IMR-90 (cell line): ENCODE results near the gene CDC37L1. TPM values are rescaled to one million over a fixed set of nuclear protein-coding genes. Genes with fewer than 3 reads are reported as not detected.
A peak's percentile ranks its signal among the peaks of the same experiment; 100 is the strongest.

ENCODE experiments used
- ATAC-seq: fragments of 200-7000 bp; cut with Tn5 transposase; 2 replicates; pipeline ENCODE4 v1.9.1; 2020; ENCODE audit warnings: low read depth, mild to moderate bottlenecking, moderate library complexity
- BruUV-seq: library from RNA; stranded (reverse); fragments of 400-500 nt; replicated peaks from 2 replicates; lab custom pipeline; 2021; lab: Mats Ljungman, UMichigan
- CTCF ChIA-PET: fragments of 300-600 bp; formaldehyde crosslinking; extraction: SDS; loops from one replicate; lab custom pipeline; 2021; ENCODE audit warnings: antibody characterized with exemption; lab: Yijun Ruan, JAX
- POLR2A ChIA-PET: fragments of 300-600 bp; sonication (Branson Sonifier 250); formaldehyde crosslinking; loops from one replicate; lab custom pipeline; 2022; ENCODE audit warnings: antibody characterized with exemption; ENCODE audit not compliant: unreplicated experiment; lab: Charles Lee
- DNase-seq: peaks from one replicate; pipeline ENCODE4 v3.0.0; 2013
- H2AFZ ChIP-seq: replicated peaks from 2 replicates; pipeline ENCODE3; 2013; ENCODE audit warnings: low read length, mild to moderate bottlenecking; ENCODE audit not compliant: poor library complexity
- H2AK5ac ChIP-seq: 2 replicates; pipeline ENCODE4 v1.6.1; 2013; ENCODE audit warnings: low read depth, low read length, inconsistent platforms
- H2AK9ac ChIP-seq: replicated peaks from 2 replicates; pipeline ENCODE3; 2013; ENCODE audit warnings: mild to moderate bottlenecking, low read depth, low read length, moderate library complexity; ENCODE audit not compliant: poor library complexity
- H2BK120ac ChIP-seq: 2 replicates; pipeline ENCODE4 v1.6.1; 2013; ENCODE audit warnings: low read depth, low read length, inconsistent platforms
- H2BK15ac ChIP-seq: 3 replicates; pipeline ENCODE4 v1.6.1; 2013; ENCODE audit warnings: low read depth, low read length, inconsistent platforms
- H2BK20ac ChIP-seq: 2 replicates; pipeline ENCODE4 v1.6.1; 2013; ENCODE audit warnings: low read depth, mild to moderate bottlenecking, inconsistent platforms, low read length, moderate library complexity
- H2BK5ac ChIP-seq: 2 replicates; pipeline ENCODE4 v1.6.1; 2013; ENCODE audit warnings: mild to moderate bottlenecking, low read depth, low read length, inconsistent platforms; ENCODE audit not compliant: poor library complexity, severe bottlenecking
- H3K14ac ChIP-seq: replicated peaks from 2 replicates; pipeline ENCODE4 v1.6.1; 2013; ENCODE audit warnings: low read depth, low read length, inconsistent platforms
- H3K18ac ChIP-seq: 2 replicates; pipeline ENCODE4 v1.6.1; 2013; ENCODE audit warnings: low read depth, low read length, control low read depth
- H3K23ac ChIP-seq: 2 replicates; pipeline ENCODE4 v1.6.1; 2013; ENCODE audit warnings: low read depth, low read length, inconsistent platforms
- H3K27ac ChIP-seq: 2 replicates; pipeline ENCODE4 v1.5.1; 2013; ENCODE audit warnings: mild to moderate bottlenecking, control low read depth, low read length; ENCODE audit not compliant: insufficient read depth
- H3K27me3 ChIP-seq: 2 replicates; pipeline ENCODE4 v1.6.1; 2013; ENCODE audit warnings: low read length; ENCODE audit not compliant: control insufficient read depth, insufficient read depth
- H3K36me3 ChIP-seq: 2 replicates; pipeline ENCODE4 v1.6.1; 2013; ENCODE audit warnings: low read length, mixed read lengths; ENCODE audit not compliant: control insufficient read depth, insufficient read depth
- H3K4ac ChIP-seq: 2 replicates; pipeline ENCODE4 v1.6.1; 2013; ENCODE audit warnings: low read depth, low read length, inconsistent platforms
- H3K4me1 ChIP-seq: 2 replicates; pipeline ENCODE4 v1.6.1; 2013; ENCODE audit warnings: low read length, mixed read lengths; ENCODE audit not compliant: control insufficient read depth, insufficient read depth
- H3K4me2 ChIP-seq: 2 replicates; pipeline ENCODE4 v1.6.1; 2013; ENCODE audit warnings: low read depth, mild to moderate bottlenecking, control low read depth, low read length, moderate library complexity
- H3K4me3 ChIP-seq: 2 replicates; pipeline ENCODE4 v1.5.1; 2013; ENCODE audit warnings: low read depth, mild to moderate bottlenecking, control low read depth, low read length, moderate library complexity; ENCODE audit not compliant: insufficient read depth
- H3K56ac ChIP-seq: 2 replicates; pipeline ENCODE4 v1.6.1; 2013; ENCODE audit warnings: low read length, inconsistent platforms; ENCODE audit not compliant: insufficient read depth; ENCODE audit errors: extremely low read depth
- H3K79me1 ChIP-seq, 2 experiments: 2 replicates each; pipeline ENCODE4 v1.6.1; 2013; ENCODE audit warnings: low read length in 2 of 2, inconsistent platforms in 1 of 2, low read depth in 1 of 2
- H3K9ac ChIP-seq: 2 replicates; pipeline ENCODE4 v1.6.1; 2013; ENCODE audit warnings: low read depth, low read length, control low read depth
- H3K9me1 ChIP-seq: 2 replicates; pipeline ENCODE4 v1.6.1; 2013; ENCODE audit warnings: low read length, inconsistent platforms; ENCODE audit not compliant: insufficient read depth
- H3K9me3 ChIP-seq: 2 replicates; pipeline ENCODE4 v1.6.1; 2013; ENCODE audit warnings: low read length; ENCODE audit not compliant: control insufficient read depth, insufficient read depth
- H4K20me1 ChIP-seq: 2 replicates; pipeline ENCODE4 v1.6.1; 2013; ENCODE audit warnings: low read length, inconsistent platforms; ENCODE audit not compliant: insufficient read depth
- H4K5ac ChIP-seq: 2 replicates; pipeline ENCODE4 v1.6.1; 2013; ENCODE audit warnings: mild to moderate bottlenecking, low read depth, low read length, control low read depth
- H4K8ac ChIP-seq, 2 experiments: 2 replicates each; pipeline ENCODE4 v1.6.1; 2013; ENCODE audit warnings: low read depth in 2 of 2, low read length in 2 of 2, control low read depth in 1 of 2, inconsistent platforms in 1 of 2
- H4K91ac ChIP-seq: 2 replicates; pipeline ENCODE4 v1.6.1; 2013; ENCODE audit warnings: low read depth, low read length, inconsistent platforms; ENCODE audit not compliant: insufficient read depth
- BHLHE40 ChIP-seq: fragments of 150-350 bp; IDR thresholded peaks from 2 replicates; pipeline ENCODE4 v1.6.1; 2016; ENCODE audit warnings: mild to moderate bottlenecking, low read depth, low read length
- CEBPB ChIP-seq: IDR thresholded peaks from 2 replicates; pipeline ENCODE4 v1.6.1; 2012; ENCODE audit warnings: low read depth, low read length, improper control_type of control experiment
- CHD1 ChIP-seq: IDR thresholded peaks from 2 replicates; pipeline ENCODE4 v1.6.1; 2012; ENCODE audit warnings: low read depth, low read length, improper control_type of control experiment
- FOS ChIP-seq: fragments of 150-350 bp; IDR thresholded peaks from 2 replicates; pipeline ENCODE4 v1.6.1; 2016; ENCODE audit warnings: low read depth, low read length
- MAZ ChIP-seq: IDR thresholded peaks from 2 replicates; pipeline ENCODE4 v1.6.1; 2012; ENCODE audit warnings: low read depth, mild to moderate bottlenecking, low read length, improper control_type of control experiment, moderate library complexity, borderline replicate concordance
- MXI1 ChIP-seq: IDR thresholded peaks from 2 replicates; pipeline ENCODE4 v1.6.1; 2012; ENCODE audit warnings: low read depth, mild to moderate bottlenecking, low read length, moderate library complexity, borderline replicate concordance
- RAD21 ChIP-seq: IDR thresholded peaks from 2 replicates; pipeline ENCODE4 v1.6.1; 2012; ENCODE audit warnings: low read length, improper control_type of control experiment
- RFX5 ChIP-seq: IDR thresholded peaks from 2 replicates; pipeline ENCODE4 v1.8.0; 2012; ENCODE audit warnings: low read depth, mild to moderate bottlenecking, low read length, moderate library complexity
- WGBS, 2 experiments: methylation state at CpG; one replicate each; pipeline versions ENCODE4 v1.1.5 to v1.1.7; 2013; ENCODE audit warnings: missing lambda C conversion rate in 2 of 2; ENCODE audit not compliant: insufficient read length in 1 of 2; ENCODE audit errors: extremely low coverage in 2 of 2; 5-methylcytosine and 5-hydroxymethylcytosine counted together
- dilution Hi-C: fragments of 300-500 bp; cut with HindIII; formaldehyde crosslinking; loops from one replicate; pipeline ENCODE4 v1.14.3; 2018; ENCODE audit warnings: low sequenced_read_pairs; ENCODE audit not compliant: unreplicated experiment
- in situ Hi-C: fragments of 300-500 bp; cut with MboI; formaldehyde crosslinking; loops from 3 replicates; pipeline ENCODE4 v1.14.3; 2019; ENCODE audit warnings: low sequenced_read_pairs, inconsistent platforms, mixed read lengths
- intact Hi-C: fragments of 100-400 bp; cut with micrococcal nuclease; formaldehyde crosslinking; loops from 2 replicates; pipeline ENCODE4 v1.10.0; 2022
- polyA plus RNA-seq, 3 experiments: library from polyadenylated mRNA; depleted of rRNA; stranded (reverse); fragments of >200 nt; gene quantifications; 2 replicates each; pipeline ENCODE4 v1.2.3, GENCODE V29; 2012; ENCODE audit warnings: low replicate concordance in 1 of 3
- total RNA-seq: library from RNA; depleted of rRNA; stranded (reverse); fragments of >200 nt; gene quantifications from 2 replicates; pipeline ENCODE4 v1.2.3, GENCODE V29; 2012
- TF ChIP-seq, protein P1 (sequence below): fragments of 150-350 bp; IDR thresholded peaks from 2 replicates; pipeline ENCODE4 v1.6.1; 2016; ENCODE audit warnings: low read depth, mild to moderate bottlenecking, low read length, moderate library complexity, borderline replicate concordance
- TF ChIP-seq, protein P2 (sequence below): fragments of 150-350 bp; IDR thresholded peaks from 2 replicates; pipeline ENCODE4 v1.6.1; 2017; ENCODE audit warnings: mild to moderate bottlenecking, antibody characterized with exemption, low read length, low read depth

CDC37L1 gene
- total and polyA plus RNA-seq, 2 of the 4 experiments (the other 2 are of a cell fraction) = 6.6 to 7.3 TPM

DNA sequence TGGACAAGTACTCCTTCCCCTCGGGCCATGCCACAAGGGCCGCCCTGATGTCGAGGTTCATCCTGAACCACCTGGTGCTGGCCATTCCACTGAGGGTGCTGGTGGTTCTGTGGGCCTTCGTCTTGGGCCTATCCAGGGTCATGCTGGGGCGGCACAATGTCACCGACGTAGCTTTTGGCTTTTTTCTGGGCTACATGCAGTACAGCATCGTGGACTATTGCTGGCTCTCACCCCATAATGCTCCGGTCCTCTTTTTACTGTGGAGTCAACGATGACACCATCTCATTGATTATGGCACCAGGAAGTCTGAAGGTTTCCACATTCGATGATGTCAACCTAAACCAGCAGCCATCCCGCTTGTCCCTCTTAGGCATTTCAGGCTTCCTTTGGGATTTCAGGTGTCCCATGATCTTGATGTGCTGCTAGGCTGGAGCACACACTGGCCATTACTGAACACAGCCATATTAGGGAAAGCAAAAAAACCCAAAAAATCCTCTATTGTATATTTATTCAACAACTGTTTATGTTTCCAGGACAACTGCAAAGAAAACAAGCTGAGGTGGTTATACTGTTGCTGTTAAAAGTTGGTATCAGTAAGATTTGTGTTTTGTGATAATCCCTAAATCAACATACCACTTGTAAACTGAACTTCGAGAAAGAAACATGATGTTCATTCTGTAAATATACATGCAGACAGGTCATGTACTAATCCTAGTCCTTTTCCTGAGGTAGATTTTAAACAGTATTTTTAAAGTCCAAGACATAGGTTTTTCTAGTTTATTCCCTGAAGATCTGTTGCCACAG is 16.2 kb upstream of the CDC37L1 start (continued):
- TF ChIP-seq CHD1 = no peak
- no peak for TF ChIP-seq MXI1

DNA sequence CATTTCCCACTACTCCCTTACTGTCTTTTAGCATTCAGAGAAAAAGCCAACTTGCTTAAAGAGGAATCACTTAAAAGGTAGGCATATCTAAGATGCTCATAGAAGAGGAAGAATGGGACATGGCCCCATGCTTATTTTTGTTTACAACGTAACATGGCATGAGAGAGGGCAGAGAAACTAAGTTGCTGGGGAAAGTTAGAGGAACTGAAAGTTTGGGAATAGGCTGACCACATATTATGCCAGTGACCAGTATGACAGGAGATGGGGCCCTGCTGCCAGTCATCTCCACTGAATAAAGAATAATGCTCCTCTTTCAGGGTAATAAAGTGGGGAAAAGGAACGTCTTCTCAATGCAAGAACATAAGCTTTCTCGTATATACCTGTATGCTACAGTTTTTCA is 15.4 kb upstream of the CDC37L1 start:
- no peak overlapping the region for H3K23ac ChIP-seq
- H3K9me1 ChIP-seq = peaks cover 8% of the 10 kb centered on the region
- H2BK15ac ChIP-seq = no peak overlapping the region
- dilution Hi-C loops = no loop called here
- no peak overlapping the region for H3K18ac ChIP-seq
- no peak overlapping the region for H3K27ac ChIP-seq
- 0 out of 2 replicates have a peak overlapping the region, but pooled peaks have one; percentile 5 for H2BK20ac ChIP-seq
- H2AFZ ChIP-seq = no peak overlapping the region
- H3K4ac ChIP-seq = no peak overlapping the region
- ChIA-PET POLR2A (no interaction called here), CTCF (no interaction called here)
- no peak for DNase-seq
- H4K5ac ChIP-seq = no peak overlapping the region
- ATAC-seq = no peak
- H3K36me3 ChIP-seq = no peaks in the 10 kb centered on the region
- H3K4me3 ChIP-seq = no peak overlapping the region; the same call in 1 of the 2 replicates
- H3K27me3 ChIP-seq = no peaks in the 10 kb centered on the region; the same call in 1 of the 2 replicates
- H3K79me1 ChIP-seq = peaks cover 9 to 14% of the 10 kb centered on the region in 2 experiments; a peak in 3 of 4 replicates
- H3K9ac ChIP-seq = no peak overlapping the region
- WGBS, 2 experiments = no CpG with 5 or more reads among the region's 3 CpGs
- H3K4me1 ChIP-seq = peaks cover 9% of the 10 kb centered on the region
- TF ChIP-seq MXI1 (no peak), FOS (no peak), MAZ (no peak), CEBPB (no peak), RAD21 (no peak), BHLHE40 (no peak), RFX5 (no peak)
- TF ChIP-seq, protein P1, sequence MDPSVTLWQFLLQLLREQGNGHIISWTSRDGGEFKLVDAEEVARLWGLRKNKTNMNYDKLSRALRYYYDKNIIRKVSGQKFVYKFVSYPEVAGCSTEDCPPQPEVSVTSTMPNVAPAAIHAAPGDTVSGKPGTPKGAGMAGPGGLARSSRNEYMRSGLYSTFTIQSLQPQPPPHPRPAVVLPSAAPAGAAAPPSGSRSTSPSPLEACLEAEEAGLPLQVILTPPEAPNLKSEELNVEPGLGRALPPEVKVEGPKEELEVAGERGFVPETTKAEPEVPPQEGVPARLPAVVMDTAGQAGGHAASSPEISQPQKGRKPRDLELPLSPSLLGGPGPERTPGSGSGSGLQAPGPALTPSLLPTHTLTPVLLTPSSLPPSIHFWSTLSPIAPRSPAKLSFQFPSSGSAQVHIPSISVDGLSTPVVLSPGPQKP = no peak
- TF ChIP-seq, protein P2, sequence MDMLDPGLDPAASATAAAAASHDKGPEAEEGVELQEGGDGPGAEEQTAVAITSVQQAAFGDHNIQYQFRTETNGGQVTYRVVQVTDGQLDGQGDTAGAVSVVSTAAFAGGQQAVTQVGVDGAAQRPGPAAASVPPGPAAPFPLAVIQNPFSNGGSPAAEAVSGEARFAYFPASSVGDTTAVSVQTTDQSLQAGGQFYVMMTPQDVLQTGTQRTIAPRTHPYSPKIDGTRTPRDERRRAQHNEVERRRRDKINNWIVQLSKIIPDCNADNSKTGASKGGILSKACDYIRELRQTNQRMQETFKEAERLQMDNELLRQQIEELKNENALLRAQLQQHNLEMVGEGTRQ = no peak
- no peaks in the 10 kb centered on the region for H3K9me3 ChIP-seq
- peak overlapping the region; percentile 19; the same call in 1 of the 2 replicates for H3K56ac ChIP-seq
- H3K4me2 ChIP-seq = peak overlapping the region; percentile 69
- H2AK5ac ChIP-seq = 0 out of 2 replicates have a peak overlapping the region, but pooled peaks have one; percentile 35
- H4K91ac ChIP-seq = no peak overlapping the region
- intact Hi-C loops = loop anchor here (10.0 kb wide), 1 partner anchor 349 kb away; no protein-coding TSS in a partner anchor
- no peak overlapping the region for H2BK5ac ChIP-seq
- in situ Hi-C loops = no loop called here
- H4K20me1 ChIP-seq = no peaks in the 10 kb centered on the region
- BruUV-seq = no TSS peak
- H4K8ac ChIP-seq = no peak overlapping the region
- no peak overlapping the region for H3K14ac ChIP-seq
- no peak overlapping the region for H2BK120ac ChIP-seq
- H2AK9ac ChIP-seq = no peak overlapping the region
